ENCODE measurements around the gene KIF12.
"Not testable (repeated sequence)": the region's sequence is repeated elsewhere in the genome, so short reads cannot be mapped to it uniquely, and the experiment has no call there.

KIF12 gene

DNA sequence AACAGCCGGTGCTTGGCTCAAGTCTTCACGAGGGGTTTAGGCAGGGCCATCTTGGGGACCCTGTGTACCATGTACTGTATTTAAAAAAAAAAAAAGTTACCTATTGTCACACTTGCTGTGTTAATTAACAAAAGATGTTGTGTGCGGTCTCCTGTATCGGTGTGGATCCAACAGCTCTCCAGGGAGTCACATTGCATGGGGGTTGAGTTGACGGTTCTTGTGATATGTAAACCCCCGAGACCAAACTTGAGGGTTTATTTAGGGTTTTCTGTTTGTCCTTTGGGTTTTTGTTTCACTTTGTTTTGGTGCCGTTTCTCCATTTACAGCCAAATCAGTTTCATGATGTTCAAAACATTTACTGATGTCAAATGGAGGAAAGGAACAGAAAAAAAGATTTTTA is 43.2 kb downstream of the KIF12 start:
- Mint-ChIP-seq H3K9me3 (no peaks in the 10 kb centered on the region), H3K4me3 (no peak overlapping the region), H3K4me1 (no peaks in the 10 kb centered on the region), H3K27ac (no peak overlapping the region), H3K36me3 (no peaks in the 10 kb centered on the region)
- ATAC-seq (no peak), DNase-seq (ENCODE audit: low spot score in 2 of 2) (no peak)

GRCh38 chr9:114055061-114055460 is 44.0 kb downstream of the KIF12 start:
- no peak for DNase-seq (ENCODE audit: low spot score in 2 of 2)
- no peaks in the 10 kb centered on the region for H3K4me1 Mint-ChIP-seq
- H3K4me3 Mint-ChIP-seq, result no peak overlapping the region
- no peak overlapping the region for H3K27ac Mint-ChIP-seq
- no peaks in the 10 kb centered on the region for H3K36me3 Mint-ChIP-seq
- no peaks in the 10 kb centered on the region for H3K9me3 Mint-ChIP-seq
- no peak for ATAC-seq

GRCh38 chr9:114054191-114054690 is 44.9 kb downstream of the KIF12 start:
- no peak overlapping the region for H3K27ac Mint-ChIP-seq
- DNase-seq (ENCODE audit: low spot score in 2 of 2) (no peak), ATAC-seq (no peak)
- no peaks in the 10 kb centered on the region for H3K9me3 Mint-ChIP-seq
- no peaks in the 10 kb centered on the region for H3K4me1 Mint-ChIP-seq
- no peaks in the 10 kb centered on the region for H3K36me3 Mint-ChIP-seq
- H3K4me3 Mint-ChIP-seq, result no peak overlapping the region

- DNase-seq (ENCODE audit: low spot score in 2 of 2), result no peak
- ATAC-seq, result no peak
- no peaks in the 10 kb centered on the region for H3K9me3 Mint-ChIP-seq
- no peaks in the 10 kb centered on the region for H3K4me1 Mint-ChIP-seq
- no peak overlapping the region for H3K27ac Mint-ChIP-seq
- no peaks in the 10 kb centered on the region for H3K36me3 Mint-ChIP-seq
- H3K4me3 Mint-ChIP-seq, result no peak overlapping the region
These were observed 45.7 kb downstream of the KIF12 start for GRCh38 chr9:114053246-114054005.

- no peaks in the 10 kb centered on the region for H3K9me3 Mint-ChIP-seq
- H3K36me3 Mint-ChIP-seq, result no peaks in the 10 kb centered on the region
- no peak overlapping the region for H3K27ac Mint-ChIP-seq
- H3K4me3 Mint-ChIP-seq, result no peak overlapping the region
- ATAC-seq (no peak), DNase-seq (ENCODE audit: low spot score in 2 of 2) (no peak)
- H3K4me1 Mint-ChIP-seq, result no peaks in the 10 kb centered on the region
These were observed 47.4 kb downstream of the KIF12 start for GRCh38 chr9:114051706-114052105.

DNA sequence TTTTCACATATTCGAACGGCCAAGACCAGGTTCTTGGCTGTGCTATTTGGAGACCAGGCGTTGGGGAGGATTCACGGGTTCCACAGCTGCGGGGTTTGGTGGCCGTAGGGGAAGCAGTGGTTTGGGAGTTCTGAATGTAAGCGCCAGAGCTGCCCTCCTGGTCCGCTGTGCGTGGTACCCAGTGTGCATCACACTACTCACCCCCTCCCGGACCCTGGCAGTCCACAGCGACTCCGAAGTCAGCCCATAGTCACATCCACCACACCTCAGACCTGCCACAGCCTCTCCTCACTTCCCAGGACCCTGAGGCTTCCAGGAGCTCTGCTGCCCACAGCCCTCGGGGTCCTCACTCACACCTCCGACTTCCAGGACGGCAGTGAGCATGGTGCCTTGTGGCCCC is 47.8 kb downstream of the KIF12 start:
- H3K27ac Mint-ChIP-seq, result no peak overlapping the region
- no peak for DNase-seq (ENCODE audit: low spot score in 2 of 2)
- no peaks in the 10 kb centered on the region for H3K9me3 Mint-ChIP-seq
- no peak overlapping the region for H3K4me3 Mint-ChIP-seq
- no peak for ATAC-seq
- no peaks in the 10 kb centered on the region for H3K36me3 Mint-ChIP-seq
- H3K4me1 Mint-ChIP-seq, result no peaks in the 10 kb centered on the region

DNA sequence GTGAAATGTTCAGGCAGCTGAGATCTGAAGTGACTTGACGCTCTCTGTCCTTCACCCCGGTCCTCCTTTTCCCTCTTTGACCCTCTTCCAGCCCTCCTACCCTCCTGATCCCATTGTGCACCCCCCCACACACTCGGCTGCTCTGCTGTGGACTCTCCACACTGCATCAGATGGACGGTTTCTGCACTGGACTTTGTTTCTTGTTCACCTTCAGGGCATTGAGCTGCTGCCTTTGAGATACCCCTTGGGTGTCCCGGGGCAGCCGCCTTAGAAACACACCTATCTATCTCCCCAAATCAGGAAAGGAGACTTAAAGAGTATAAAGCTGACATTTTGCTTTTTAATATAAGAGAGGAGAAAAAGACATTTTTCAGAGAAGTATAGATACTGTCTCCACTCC is 48.4 kb downstream of the KIF12 start:
- Mint-ChIP-seq H3K4me1 (no peaks in the 10 kb centered on the region), H3K27ac (no peak overlapping the region), H3K9me3 (no peaks in the 10 kb centered on the region), H3K4me3 (no peak overlapping the region), H3K36me3 (no peaks in the 10 kb centered on the region)
- DNase-seq (ENCODE audit: low spot score in 2 of 2), result no peak
- ATAC-seq, result peak; percentile 20

DNA sequence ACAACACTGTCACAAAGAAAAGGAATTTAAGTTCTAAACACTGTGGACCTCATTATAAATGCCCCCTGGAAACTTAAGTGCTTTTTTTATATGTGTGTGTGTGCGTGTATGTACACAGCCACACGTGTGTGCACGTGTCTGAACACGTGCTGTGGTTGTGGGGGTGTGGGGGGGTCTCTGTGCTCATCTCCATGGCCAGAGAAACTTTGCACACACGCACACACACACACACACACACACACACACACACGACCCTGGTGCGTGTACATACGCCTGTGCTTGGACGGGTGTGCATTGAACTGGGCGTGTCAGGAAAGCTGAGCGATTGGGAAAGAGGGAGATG is 48.9 kb downstream of the KIF12 start:
- no peaks in the 10 kb centered on the region for H3K4me1 Mint-ChIP-seq
- no peak for ATAC-seq
- no peaks in the 10 kb centered on the region for H3K36me3 Mint-ChIP-seq
- H3K27ac Mint-ChIP-seq, result no peak overlapping the region
- no peak overlapping the region for H3K4me3 Mint-ChIP-seq
- H3K9me3 Mint-ChIP-seq, result no peaks in the 10 kb centered on the region
- DNase-seq (ENCODE audit: low spot score in 2 of 2), result no peak

DNA sequence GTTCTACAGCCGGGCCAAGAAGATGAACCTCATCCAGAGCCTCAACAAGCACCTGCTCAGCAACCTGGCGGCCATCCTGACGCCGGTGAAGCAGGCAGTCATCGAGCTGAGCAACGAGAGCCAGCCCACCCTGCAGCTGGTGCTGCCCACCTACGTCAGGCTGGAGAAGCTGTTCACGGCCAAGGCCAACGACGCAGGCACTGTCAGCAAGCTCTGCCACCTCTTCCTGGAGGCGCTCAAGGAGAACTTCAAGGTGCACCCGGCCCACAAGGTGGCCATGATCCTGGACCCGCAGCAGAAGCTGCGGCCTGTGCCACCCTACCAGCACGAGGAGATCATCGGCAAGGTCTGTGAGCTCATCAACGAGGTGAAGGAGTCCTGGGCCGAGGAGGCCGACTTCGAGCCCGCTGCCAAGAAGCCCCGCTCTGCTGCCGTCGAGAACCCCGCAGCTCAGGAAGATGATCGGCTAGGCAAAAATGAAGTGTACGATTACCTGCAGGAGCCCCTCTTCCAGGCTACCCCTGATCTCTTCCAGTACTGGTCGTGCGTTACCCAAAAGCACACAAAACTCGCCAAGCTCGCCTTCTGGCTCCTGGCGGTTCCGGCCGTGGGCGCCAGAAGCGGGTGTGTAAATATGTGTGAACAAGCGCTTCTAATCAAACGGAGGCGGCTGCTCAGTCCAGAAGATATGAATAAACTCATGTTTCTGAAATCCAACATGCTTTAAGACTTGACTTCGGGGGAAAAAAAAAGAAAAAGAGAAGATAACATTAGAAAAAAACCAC is 49.5 kb downstream of the KIF12 start:
- no peaks in the 10 kb centered on the region for H3K36me3 Mint-ChIP-seq
- H3K4me1 Mint-ChIP-seq, result no peaks in the 10 kb centered on the region
- no peak overlapping the region for H3K4me3 Mint-ChIP-seq
- H3K27ac Mint-ChIP-seq, result no peak overlapping the region
- DNase-seq (ENCODE audit: low spot score in 2 of 2) (no peak), ATAC-seq (no peak)
- H3K9me3 Mint-ChIP-seq, result no peaks in the 10 kb centered on the region

- Mint-ChIP-seq H3K27ac (no peak overlapping the region), H3K36me3 (no peaks in the 10 kb centered on the region), H3K4me3 (no peak overlapping the region), H3K4me1 (no peaks in the 10 kb centered on the region), H3K9me3 (no peaks in the 10 kb centered on the region)
- DNase-seq (ENCODE audit: low spot score in 2 of 2), result no peak
- no peak for ATAC-seq
These were observed 50.3 kb downstream of the KIF12 start for GRCh38 chr9:114048533-114049415.

GRCh38 chr9:114047717-114048116 is 51.4 kb downstream of the KIF12 start:
- DNase-seq (ENCODE audit: low spot score in 2 of 2), result no peak
- H3K27ac Mint-ChIP-seq, result no peak overlapping the region
- no peaks in the 10 kb centered on the region for H3K36me3 Mint-ChIP-seq
- ATAC-seq, result no peak
- H3K4me1 Mint-ChIP-seq, result no peaks in the 10 kb centered on the region
- no peak overlapping the region for H3K4me3 Mint-ChIP-seq
- no peaks in the 10 kb centered on the region for H3K9me3 Mint-ChIP-seq

- DNase-seq (ENCODE audit: low spot score in 2 of 2) (no peak), ATAC-seq (no peak)
- Mint-ChIP-seq H3K4me3 (no peak overlapping the region), H3K4me1 (no peaks in the 10 kb centered on the region), H3K27ac (no peak overlapping the region), H3K9me3 (no peaks in the 10 kb centered on the region), H3K36me3 (no peaks in the 10 kb centered on the region)
These were observed 52.2 kb downstream of the KIF12 start for GRCh38 chr9:114046875-114047274.

- DNase-seq (ENCODE audit: low spot score in 2 of 2) (no peak), ATAC-seq (no peak)
- Mint-ChIP-seq H3K27ac (no peak overlapping the region), H3K9me3 (no peaks in the 10 kb centered on the region), H3K4me1 (no peaks in the 10 kb centered on the region), H3K36me3 (no peaks in the 10 kb centered on the region), H3K4me3 (no peak overlapping the region)
These were observed 52.8 kb downstream of the KIF12 start for GRCh38 chr9:114046237-114046755.

- H3K27ac Mint-ChIP-seq; H3K9me3 Mint-ChIP-seq; H3K4me3 Mint-ChIP-seq; DNase-seq (ENCODE audit: low spot score in 2 of 2); H3K4me1 Mint-ChIP-seq; H3K36me3 Mint-ChIP-seq; ATAC-seq: not testable (repeated sequence)
These were observed 55.4 kb downstream of the KIF12 start for GRCh38 chr9:114043660-114044059.
